ENCODE data around the gene GFER. TPM values are rescaled to one million over a fixed set of nuclear protein-coding genes. Genes with fewer than 3 reads are reported as not detected.

GFER gene
- polyA plus RNA-seq, 4 donors = 50.4 to 261 (median 94.7) TPM

DNA sequence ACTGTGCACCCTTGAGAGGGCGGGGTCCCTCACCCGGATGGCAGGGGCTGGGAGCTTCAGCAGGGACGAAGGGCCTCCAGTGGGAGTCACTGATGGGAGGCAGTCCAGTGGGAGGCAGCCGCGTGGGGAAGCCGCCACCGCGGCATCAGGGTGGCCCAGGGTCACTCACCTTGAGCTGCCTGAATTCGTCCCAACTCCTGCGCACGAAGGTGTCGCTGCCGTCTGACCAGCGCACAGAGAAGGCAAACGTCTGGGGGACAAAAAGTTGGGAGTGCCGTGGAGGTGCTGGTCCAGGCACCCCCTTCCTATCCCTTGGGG is 3.3 kb upstream of the GFER start:
- 18 to 21% (median 19%) methylated on average over 16 of the region's 16 CpGs for WGBS, 3 donors
- peak overlapping the region in 1 of 3 donors; percentile 6 for H3K4me3 ChIP-seq (ENCODE audit: low read depth in 1 of 3, low read length in 3 of 3)

DNA sequence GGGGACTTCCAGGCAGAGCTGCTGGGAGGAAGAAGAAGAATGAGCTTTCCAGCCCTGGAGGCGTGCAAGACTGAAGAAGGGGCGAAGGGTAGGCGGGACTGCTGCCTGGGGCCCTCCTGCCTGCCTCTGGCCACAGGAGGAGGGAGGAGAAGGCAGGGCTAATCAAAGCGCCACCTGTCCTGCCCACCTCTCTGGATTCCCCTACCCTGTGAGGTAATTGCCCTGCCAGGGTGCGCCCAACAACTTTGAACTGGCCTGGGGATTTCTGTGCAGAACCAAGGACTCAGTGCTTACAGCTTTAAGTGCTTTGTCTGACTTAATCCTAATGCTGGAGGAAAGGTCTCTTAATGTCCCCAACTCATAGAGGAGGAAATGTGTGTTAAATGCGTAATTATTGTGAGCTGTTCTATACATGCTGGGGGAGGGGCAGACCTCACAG is 2.6 kb upstream of the GFER start, which contains the start of gene NOXO1:
NOXO1 (minus strand) TSS at position 72 of the 439 bp plus-strand sequence. CDS start 290 bp downstream, outside the sequence.
- peak; percentile 57 to 59 for DNase-seq
- peaks cover 0 to 65% (median 5%) of the 10 kb centered on the region in 3 donors for H3K4me1 ChIP-seq (ENCODE audit: control insufficient read depth in 3 of 3, insufficient read depth in 2 of 3, low read depth in 1 of 3, low read length in 2 of 3)
- H3K9me3 ChIP-seq (ENCODE audit: control insufficient read depth in 2 of 2, insufficient read depth in 1 of 2, low read depth in 1 of 2, low read length in 1 of 2) = no peaks in the 10 kb centered on the region
- H3K4me3 ChIP-seq (ENCODE audit: low read depth in 1 of 3, low read length in 3 of 3) = peak within 1 kb of the TSS in 1 of 3 donors; percentile 6
- peaks cover 0 to 40% (median 1%) of the 10 kb centered on the region in 3 donors for H3K36me3 ChIP-seq (ENCODE audit: control insufficient read depth in 3 of 3, insufficient read depth in 2 of 3, low read depth in 1 of 3, low read length in 3 of 3)
- 9 to 30% (median 18%) methylated on average over 6 of the region's 6 CpGs for WGBS, 3 donors
- peak within 1 kb of the TSS; percentile 2 to 78 (median 5) for H3K27ac ChIP-seq (ENCODE audit: low read depth in 1 of 3, low read length in 2 of 3)
- no peak for FAIRE-seq
- peaks cover 0 to 41% (median 5%) of the 10 kb centered on the region in 3 donors for H3K27me3 ChIP-seq (ENCODE audit: control insufficient read depth in 3 of 3, insufficient read depth in 3 of 3, low read length in 3 of 3)

More for the DNA sequence above, 3.3 kb upstream of the GFER start:
- Histone ChIP-seq H3K27ac (ENCODE audit: low read depth in 1 of 3, low read length in 2 of 3) (no peak overlapping the region), H3K36me3 (ENCODE audit: control insufficient read depth in 3 of 3, insufficient read depth in 2 of 3, low read depth in 1 of 3, low read length in 3 of 3) (peaks cover 0 to 40% (median 0%) of the 10 kb centered on the region in 3 donors), H3K4me1 (ENCODE audit: control insufficient read depth in 3 of 3, insufficient read depth in 2 of 3, low read depth in 1 of 3, low read length in 2 of 3) (peaks cover 0 to 58% (median 5%) of the 10 kb centered on the region in 3 donors), H3K27me3 (ENCODE audit: control insufficient read depth in 3 of 3, insufficient read depth in 3 of 3, low read length in 3 of 3) (peaks cover 0 to 41% (median 5%) of the 10 kb centered on the region in 3 donors), H3K9me3 (ENCODE audit: control insufficient read depth in 2 of 2, insufficient read depth in 1 of 2, low read depth in 1 of 2, low read length in 1 of 2) (no peaks in the 10 kb centered on the region)
- no peak for DNase-seq
- FAIRE-seq = no peak

DNA sequence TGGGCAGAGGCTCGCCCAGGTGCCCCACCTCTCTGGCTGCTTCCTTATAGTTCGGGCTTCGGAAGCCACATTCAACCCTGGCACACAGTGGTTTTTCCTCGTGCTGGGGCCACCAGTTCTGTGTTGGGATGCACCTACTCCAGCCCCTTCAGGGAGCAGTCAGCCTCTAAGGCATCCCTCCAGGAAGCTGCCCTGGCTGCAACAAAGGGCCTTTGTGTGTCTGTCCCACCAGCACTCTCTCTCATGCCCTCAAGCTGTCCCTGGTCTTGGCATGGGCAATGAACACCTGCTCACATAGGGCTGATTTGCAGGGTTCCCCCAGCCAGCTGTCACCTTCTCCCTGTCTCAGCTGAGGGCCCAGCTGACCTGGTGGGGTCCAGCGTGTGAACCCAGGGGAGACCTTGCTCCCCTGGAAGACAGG is 2.0 kb upstream of the GFER start:
- Histone ChIP-seq H3K9me3 (ENCODE audit: control insufficient read depth in 2 of 2, insufficient read depth in 1 of 2, low read depth in 1 of 2, low read length in 1 of 2) (no peaks in the 10 kb centered on the region), H3K27me3 (ENCODE audit: control insufficient read depth in 3 of 3, insufficient read depth in 3 of 3, low read length in 3 of 3) (peaks cover 0 to 41% (median 5%) of the 10 kb centered on the region in 3 donors), H3K4me3 (ENCODE audit: low read depth in 1 of 3, low read length in 3 of 3) (no peak overlapping the region), H3K27ac (ENCODE audit: low read depth in 1 of 3, low read length in 2 of 3) (peak overlapping the region; percentile 2 to 78 (median 5)), H3K36me3 (ENCODE audit: control insufficient read depth in 3 of 3, insufficient read depth in 2 of 3, low read depth in 1 of 3, low read length in 3 of 3) (peaks cover 2 to 40% (median 2%) of the 10 kb centered on the region in 3 donors), H3K4me1 (ENCODE audit: control insufficient read depth in 3 of 3, insufficient read depth in 2 of 3, low read depth in 1 of 3, low read length in 2 of 3) (peaks cover 0 to 67% (median 5%) of the 10 kb centered on the region in 3 donors)
- FAIRE-seq = no peak
- peak; percentile 41 to 66 for DNase-seq
- 16 to 51% (median 25%) methylated on average over 5 of the region's 5 CpGs for WGBS, 3 donors

DNA sequence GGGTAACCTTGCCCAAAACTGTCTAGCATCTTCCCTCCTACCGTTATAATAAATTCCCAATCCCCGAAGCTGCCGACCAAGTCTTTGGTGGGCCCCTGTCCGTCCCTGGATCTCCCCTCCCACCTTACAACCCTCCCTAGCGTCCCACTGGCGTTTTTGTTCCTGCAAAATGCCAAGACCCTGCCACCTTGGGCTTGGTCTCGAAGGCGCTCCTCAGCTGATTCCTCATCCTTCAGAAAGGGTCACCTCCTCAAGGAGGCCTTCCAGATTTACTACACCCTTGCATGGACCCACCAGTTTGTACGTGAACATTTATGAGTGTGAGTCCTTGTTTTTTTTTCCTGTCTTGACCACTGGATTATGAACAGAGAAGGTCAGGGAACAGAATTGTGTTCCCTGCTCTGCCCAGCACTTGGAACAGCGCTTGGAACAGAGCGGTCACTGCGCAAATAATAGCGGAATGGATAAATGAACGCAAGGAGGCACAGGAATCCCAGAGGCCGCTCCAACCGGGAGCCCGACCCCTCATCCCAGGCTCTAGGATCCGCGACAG is 926 bp upstream of the GFER start:
- DNase-seq (no peak), FAIRE-seq (no peak)
- H3K27ac ChIP-seq (ENCODE audit: low read depth in 1 of 3, low read length in 2 of 3) = peak overlapping the region in 2 of 3 donors; percentile 82 to 90
- peaks cover 2 to 37% (median 2%) of the 10 kb centered on the region in 3 donors for H3K36me3 ChIP-seq (ENCODE audit: control insufficient read depth in 3 of 3, insufficient read depth in 2 of 3, low read depth in 1 of 3, low read length in 3 of 3)
- H3K4me1 ChIP-seq (ENCODE audit: control insufficient read depth in 3 of 3, insufficient read depth in 2 of 3, low read depth in 1 of 3, low read length in 2 of 3) = peaks cover 0 to 67% (median 5%) of the 10 kb centered on the region in 3 donors
- H3K4me3 ChIP-seq (ENCODE audit: low read depth in 1 of 3, low read length in 3 of 3) = peak overlapping the region in 1 of 3 donors; percentile 83
- WGBS, 3 donors = 29 to 38% (median 36%) methylated on average over 19 of the region's 19 CpGs
- H3K9me3 ChIP-seq (ENCODE audit: control insufficient read depth in 2 of 2, insufficient read depth in 1 of 2, low read depth in 1 of 2, low read length in 1 of 2) = no peaks in the 10 kb centered on the region
- peaks cover 0 to 43% (median 5%) of the 10 kb centered on the region in 3 donors for H3K27me3 ChIP-seq (ENCODE audit: control insufficient read depth in 3 of 3, insufficient read depth in 3 of 3, low read length in 3 of 3)

DNA sequence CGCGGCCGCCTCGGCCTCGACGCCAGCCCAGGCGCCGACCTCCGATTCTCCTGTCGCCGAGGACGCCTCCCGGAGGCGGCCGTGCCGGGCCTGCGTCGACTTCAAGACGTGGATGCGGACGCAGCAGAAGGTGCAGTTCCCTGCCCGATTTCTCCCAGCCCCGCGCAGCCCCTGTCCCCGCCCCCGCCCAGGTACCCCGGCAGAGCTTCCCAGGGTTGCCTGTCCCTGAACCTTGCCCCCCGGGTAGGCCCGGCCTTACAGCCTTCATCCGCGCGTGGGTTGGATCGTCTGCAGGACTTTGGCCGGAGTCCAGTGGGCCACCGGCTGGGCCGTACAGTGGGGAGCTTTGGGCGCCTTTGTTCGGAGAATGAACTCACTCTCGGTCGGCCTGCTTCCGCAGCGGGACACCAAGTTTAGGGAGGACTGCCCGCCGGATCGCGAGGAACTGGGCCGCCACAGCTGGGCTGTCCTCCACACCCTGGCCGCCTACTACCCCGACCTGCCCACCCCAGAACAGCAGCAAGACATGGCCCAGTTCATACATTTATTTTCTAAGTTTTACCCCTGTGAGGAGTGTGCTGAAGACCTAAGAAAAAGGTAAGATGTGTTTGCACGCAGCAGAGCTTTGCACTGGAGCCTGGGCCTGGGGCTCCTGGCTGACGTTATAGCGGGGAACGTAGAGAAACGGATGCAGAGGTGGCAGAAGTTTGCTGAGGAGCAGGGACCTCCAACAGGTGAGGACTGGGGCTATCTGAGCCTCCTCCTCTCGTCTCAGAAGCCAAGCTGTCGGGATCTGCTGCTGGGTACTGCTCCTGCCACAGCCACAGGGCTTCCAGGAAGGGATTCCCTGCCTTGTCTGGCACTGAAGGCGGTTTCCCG is 593 bp downstream of the GFER start:
- DNase-seq = peak; percentile 78
- Histone ChIP-seq H3K9me3 (ENCODE audit: control insufficient read depth in 2 of 2, insufficient read depth in 1 of 2, low read depth in 1 of 2, low read length in 1 of 2) (no peaks in the 10 kb centered on the region), H3K4me1 (ENCODE audit: control insufficient read depth in 3 of 3, insufficient read depth in 2 of 3, low read depth in 1 of 3, low read length in 2 of 3) (peaks cover 0 to 62% (median 5%) of the 10 kb centered on the region in 3 donors), H3K4me3 (ENCODE audit: low read depth in 1 of 3, low read length in 3 of 3) (peak overlapping the region; percentile 48 to 83 (median 81)), H3K27me3 (ENCODE audit: control insufficient read depth in 3 of 3, insufficient read depth in 3 of 3, low read length in 3 of 3) (peaks cover 3 to 55% (median 11%) of the 10 kb centered on the region in 3 donors), H3K36me3 (ENCODE audit: control insufficient read depth in 3 of 3, insufficient read depth in 2 of 3, low read depth in 1 of 3, low read length in 3 of 3) (peaks cover 2 to 29% (median 2%) of the 10 kb centered on the region in 3 donors), H3K27ac (ENCODE audit: low read depth in 1 of 3, low read length in 2 of 3) (peak overlapping the region; percentile 29 to 97 (median 82))
- no peak for FAIRE-seq
- 5 to 8% (median 8%) methylated on average over 43 to 58 of the region's 58 CpGs for WGBS, 3 donors

DNA sequence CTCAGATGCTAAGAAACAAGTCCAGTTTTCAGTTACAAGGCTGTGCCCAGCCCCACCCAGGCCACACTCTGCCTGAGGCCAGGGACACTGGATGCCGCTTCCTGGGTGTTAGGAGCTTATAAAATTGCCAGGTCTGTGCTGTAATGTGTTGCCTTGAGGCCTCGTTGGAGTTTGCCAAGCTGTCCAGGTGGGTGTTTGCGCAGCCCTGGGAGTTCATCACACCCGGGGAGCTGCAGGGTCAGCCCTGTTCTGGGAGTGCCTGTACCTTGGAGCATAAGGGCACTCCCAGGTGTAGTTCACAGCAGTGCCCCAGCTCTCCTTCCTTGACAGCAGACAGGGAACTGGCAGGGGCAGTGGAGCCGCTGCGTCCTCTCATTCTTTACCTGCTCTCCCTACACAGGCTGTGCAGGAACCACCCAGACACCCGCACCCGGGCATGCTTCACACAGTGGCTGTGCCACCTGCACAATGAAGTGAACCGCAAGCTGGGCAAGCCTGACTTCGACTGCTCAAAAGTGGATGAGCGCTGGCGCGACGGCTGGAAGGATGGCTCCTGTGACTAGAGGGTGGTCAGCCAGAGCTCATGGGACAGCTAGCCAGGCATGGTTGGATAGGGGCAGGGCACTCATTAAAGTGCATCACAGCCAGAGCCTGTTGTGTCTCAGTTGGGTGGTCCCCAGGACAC is 1.6 kb downstream of the GFER start:
- Histone ChIP-seq H3K27ac (ENCODE audit: low read depth in 1 of 3, low read length in 2 of 3) (peak overlapping the region; percentile 29 to 97 (median 82)), H3K27me3 (ENCODE audit: control insufficient read depth in 3 of 3, insufficient read depth in 3 of 3, low read length in 3 of 3) (peaks cover 3 to 50% (median 9%) of the 10 kb centered on the region in 3 donors), H3K4me1 (ENCODE audit: control insufficient read depth in 3 of 3, insufficient read depth in 2 of 3, low read depth in 1 of 3, low read length in 2 of 3) (peaks cover 0 to 56% (median 3%) of the 10 kb centered on the region in 3 donors), H3K36me3 (ENCODE audit: control insufficient read depth in 3 of 3, insufficient read depth in 2 of 3, low read depth in 1 of 3, low read length in 3 of 3) (peaks cover 2 to 29% (median 2%) of the 10 kb centered on the region in 3 donors), H3K4me3 (ENCODE audit: low read depth in 1 of 3, low read length in 3 of 3) (peak overlapping the region in 2 of 3 donors; percentile 48 to 83), H3K9me3 (ENCODE audit: control insufficient read depth in 2 of 2, insufficient read depth in 1 of 2, low read depth in 1 of 2, low read length in 1 of 2) (no peaks in the 10 kb centered on the region)
- peak; percentile 51 to 90 for DNase-seq
- 51 to 78% (median 63%) methylated on average over 14 of the region's 14 CpGs for WGBS, 3 donors
- FAIRE-seq = no peak

DNA sequence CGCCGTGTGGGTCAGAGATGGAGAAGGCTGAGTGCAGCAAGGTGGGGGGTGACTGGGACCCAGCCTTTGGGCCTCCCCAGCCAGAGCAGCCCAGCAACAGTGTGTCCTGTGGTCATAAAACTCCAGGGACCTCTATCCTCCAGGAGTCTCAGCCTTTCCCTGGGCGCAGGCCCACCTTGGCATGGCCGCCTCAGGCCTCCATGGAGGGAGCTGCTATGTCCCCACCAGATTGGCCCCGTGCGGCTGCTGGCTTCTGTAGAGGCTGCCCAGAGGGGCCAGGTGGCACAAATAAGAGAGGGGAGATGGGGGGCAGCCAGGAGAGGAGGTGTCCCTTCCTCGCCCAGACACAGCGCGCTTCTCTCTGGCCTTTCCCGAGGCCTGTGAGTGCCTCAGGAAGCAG is 3.2 kb downstream of the GFER start:
- WGBS, 3 donors = 89 to 95% (median 92%) methylated on average over 9 to 10 of the region's 10 CpGs
- Histone ChIP-seq H3K4me3 (ENCODE audit: low read depth in 1 of 3, low read length in 3 of 3) (no peak overlapping the region), H3K27ac (ENCODE audit: low read depth in 1 of 3, low read length in 2 of 3) (no peak overlapping the region), H3K36me3 (ENCODE audit: control insufficient read depth in 3 of 3, insufficient read depth in 2 of 3, low read depth in 1 of 3, low read length in 3 of 3) (peaks cover 2 to 29% (median 2%) of the 10 kb centered on the region in 3 donors), H3K9me3 (ENCODE audit: control insufficient read depth in 2 of 2, insufficient read depth in 1 of 2, low read depth in 1 of 2, low read length in 1 of 2) (peaks cover 0 to 3% of the 10 kb centered on the region in 2 donors), H3K4me1 (ENCODE audit: control insufficient read depth in 3 of 3, insufficient read depth in 2 of 3, low read depth in 1 of 3, low read length in 2 of 3) (peaks cover 0 to 51% (median 3%) of the 10 kb centered on the region in 3 donors), H3K27me3 (ENCODE audit: control insufficient read depth in 3 of 3, insufficient read depth in 3 of 3, low read length in 3 of 3) (peaks cover 3 to 45% (median 15%) of the 10 kb centered on the region in 3 donors)
- no peak for FAIRE-seq
- no peak for DNase-seq
